Gastrocnemius medialis (tissue), 4 donors: Measurements from ENCODE around the gene COA5. TPM values are rescaled to one million over a fixed set of nuclear protein-coding genes. Genes with fewer than 3 reads are reported as not detected.

ENCODE experiments used
- ATAC-seq, 2 donors: fragments of 150-250 bp; one replicate each; pipeline ENCODE4 v1.9.1; 2016
- DNase-seq, 2 donors: peaks; one replicate each; pipeline ENCODE4 v3.0.0-alpha.2; 2019
- H3K27ac ChIP-seq, 4 donors: fragments of 200-600 bp; sonication (generic); 1 replicate in 1 of 4; 2 replicates in 3 of 4; pipeline ENCODE4 v1.5.1; 2016 to 2018; ENCODE audit warnings: mild to moderate bottlenecking in 2 of 4, moderate library complexity in 1 of 4
- H3K27me3 ChIP-seq, 3 donors: fragments of 200-600 bp; sonication (generic) in 2 of 3; 1 replicate in 1 of 3; 2 replicates in 2 of 3; pipeline versions ENCODE4 v1.5.1 to v1.6.0; 2016 to 2019; ENCODE audit warnings: mild to moderate bottlenecking in 1 of 3, moderate library complexity in 1 of 3
- H3K36me3 ChIP-seq, 2 donors: fragments of 200-600 bp; sonication (generic) in 1 of 2; one replicate each; pipeline ENCODE4 v1.5.1; 2017 to 2018
- H3K4me1 ChIP-seq, 2 donors: fragments of 200-600 bp; sonication (generic) in 1 of 2; one replicate each; pipeline ENCODE4 v1.5.1; 2016 to 2017; ENCODE audit warnings: mild to moderate bottlenecking in 2 of 2
- H3K4me3 ChIP-seq, 4 donors: fragments of 200-600 bp; sonication (generic) in 3 of 4; 1 replicate in 1 of 4; 2 replicates in 3 of 4; pipeline ENCODE4 v1.5.1; 2016 to 2019; ENCODE audit warnings: mild to moderate bottlenecking in 2 of 4
- H3K9me3 ChIP-seq, 3 donors: fragments of 200-600 bp; sonication (generic) in 2 of 3; 1 replicate in 1 of 3; 2 replicates in 2 of 3; pipeline ENCODE4 v1.5.1; 2016 to 2019
- POLR2A ChIP-seq, 2 donors: fragments of 450-650 bp; IDR thresholded peaks; one replicate each; pipeline ENCODE4 v1.6.1; 2017; ENCODE audit warnings: antibody characterized with exemption in 2 of 2, mild to moderate bottlenecking in 2 of 2, moderate library complexity in 2 of 2
- in situ Hi-C, 4 donors: fragments of 200-750 bp; cut with MboI; loops; one replicate each; pipeline versions ENCODE4 v1.15.0 to v1.8.0; 2017; ENCODE audit warnings: low sequenced_read_pairs in 4 of 4
- intact Hi-C: fragments of 100-400 bp; cut with DNase I; formaldehyde crosslinking; loops from one replicate; pipeline ENCODE4 v1.15.1; 2023; ENCODE audit warnings: low total_unique reads
- total RNA-seq, 4 donors: library from RNA; depleted of rRNA; stranded (reverse); fragments of >200 nt; gene quantifications; one replicate each; pipeline versions ENCODE4 v1.1.0 to v1.2.3, GENCODE V29; 2016
- TF ChIP-seq, protein P1 (sequence below), 5 experiments: fragments of 450-650 bp in 3 of 5; fragments of 200-600 bp in 2 of 5; sonication (generic) in 2 of 5; IDR thresholded peaks in 4 of 5; conservative IDR thresholded peaks in 1 of 5; 1 replicate in 4 of 5; 2 replicates in 1 of 5; pipeline ENCODE4 v1.5.1; 2016 to 2019; ENCODE audit warnings: antibody characterized with exemption in 5 of 5, mild to moderate bottlenecking in 3 of 5, moderate library complexity in 3 of 5

Gene COA5
- total RNA-seq, 4 donors from 2014 or later: 26.1 to 45.1 (median 31.0) TPM

DNA sequence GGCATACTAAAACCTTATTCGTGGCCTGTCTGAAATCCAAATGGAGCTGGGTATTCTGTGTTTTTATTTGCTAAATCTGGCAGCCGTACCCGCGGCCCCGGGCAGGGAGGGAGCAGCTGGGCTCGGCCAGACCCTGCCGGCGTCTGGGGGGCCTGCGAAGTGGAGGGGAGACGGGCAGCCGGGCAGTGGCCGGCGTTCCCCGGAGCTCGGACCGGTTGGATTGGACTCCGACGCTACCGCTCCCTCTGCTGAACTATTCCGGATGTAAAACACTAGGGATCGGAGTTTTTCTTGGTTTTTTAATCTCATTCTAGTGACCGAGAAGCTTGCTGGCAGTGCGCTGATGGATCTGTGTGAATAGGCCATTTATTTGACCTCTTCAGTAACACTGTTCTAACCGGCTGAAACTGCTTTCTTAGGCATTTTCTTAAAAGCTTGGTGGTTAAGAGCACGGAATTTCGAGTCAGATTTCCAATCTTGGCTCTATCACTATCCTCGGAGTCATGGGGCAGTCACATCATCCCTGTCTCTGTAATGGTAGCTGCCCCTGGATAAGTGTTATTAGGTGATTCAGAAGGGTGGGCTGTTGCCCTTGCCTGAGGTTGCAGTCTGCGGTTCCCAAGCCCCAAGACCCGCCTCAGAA, 771 bp upstream of the COA5 start:
- intact Hi-C loops (loop anchor here (1.0 to 10.0 kb wide), 7 partner anchors 122 to 883 kb away; partner anchors contain the start of genes LIPT1, MGAT4A, MITD1 and MRPL30), in situ Hi-C loops (loop anchor here in 1 of 4 donors (10.0 to 25.0 kb wide), 2 partner anchors 194 to 578 kb away; partner anchors contain the start of genes MITD1 and MRPL30)
- no peak for DNase-seq
- H3K27ac ChIP-seq: peak overlapping the region; percentile 91 to 97 (median 94)
- H3K9me3 ChIP-seq: no peaks in the 10 kb centered on the region
- peaks cover 50 to 58% of the 10 kb centered on the region in 2 donors for H3K4me1 ChIP-seq
- no peaks in the 10 kb centered on the region for H3K27me3 ChIP-seq
- no peak for TF ChIP-seq POLR2A (IDR thresholded peaks at IDR 0.05)
- TF ChIP-seq, protein P1, sequence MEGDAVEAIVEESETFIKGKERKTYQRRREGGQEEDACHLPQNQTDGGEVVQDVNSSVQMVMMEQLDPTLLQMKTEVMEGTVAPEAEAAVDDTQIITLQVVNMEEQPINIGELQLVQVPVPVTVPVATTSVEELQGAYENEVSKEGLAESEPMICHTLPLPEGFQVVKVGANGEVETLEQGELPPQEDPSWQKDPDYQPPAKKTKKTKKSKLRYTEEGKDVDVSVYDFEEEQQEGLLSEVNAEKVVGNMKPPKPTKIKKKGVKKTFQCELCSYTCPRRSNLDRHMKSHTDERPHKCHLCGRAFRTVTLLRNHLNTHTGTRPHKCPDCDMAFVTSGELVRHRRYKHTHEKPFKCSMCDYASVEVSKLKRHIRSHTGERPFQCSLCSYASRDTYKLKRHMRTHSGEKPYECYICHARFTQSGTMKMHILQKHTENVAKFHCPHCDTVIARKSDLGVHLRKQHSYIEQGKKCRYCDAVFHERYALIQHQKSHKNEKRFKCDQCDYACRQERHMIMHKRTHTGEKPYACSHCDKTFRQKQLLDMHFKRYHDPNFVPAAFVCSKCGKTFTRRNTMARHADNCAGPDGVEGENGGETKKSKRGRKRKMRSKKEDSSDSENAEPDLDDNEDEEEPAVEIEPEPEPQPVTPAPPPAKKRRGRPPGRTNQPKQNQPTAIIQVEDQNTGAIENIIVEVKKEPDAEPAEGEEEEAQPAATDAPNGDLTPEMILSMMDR (IDR thresholded peaks at IDR 0.05 in 4 of 5, conservative IDR thresholded peaks at IDR 0.05 in 1 of 5): no peak
- peak overlapping the region; percentile 70 to 90 (median 86) for H3K4me3 ChIP-seq
- peaks cover 0 to 43% of the 10 kb centered on the region in 2 donors for H3K36me3 ChIP-seq
- peak in 1 of 2 donors; percentile 19 for ATAC-seq

DNA sequence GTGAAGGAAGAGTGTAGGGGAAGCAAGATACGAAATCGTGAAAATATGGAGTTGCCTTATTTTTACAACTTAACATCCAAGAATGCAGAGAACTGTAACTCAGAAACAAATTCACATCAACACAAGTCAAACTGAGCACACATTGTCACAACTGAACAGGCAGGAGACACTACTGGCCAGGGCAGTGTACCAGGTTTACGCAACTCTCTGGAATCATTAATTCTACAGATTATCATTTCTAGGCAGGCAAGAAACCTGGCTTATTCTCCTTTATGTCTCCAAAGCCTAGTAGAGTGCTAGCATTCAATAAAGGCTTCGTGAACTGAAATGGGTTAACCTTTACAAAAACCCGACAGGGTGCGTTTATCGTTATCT, 584 bp downstream of the COA5 start:
- in situ Hi-C loops (loop anchor here in 1 of 4 donors (10.0 to 25.0 kb wide), 2 partner anchors 193 to 580 kb away; partner anchors contain the start of genes MITD1 and MRPL30), intact Hi-C loops (loop anchor here (1.0 to 10.0 kb wide), 7 partner anchors 123 to 885 kb away; partner anchors contain the start of genes LIPT1, MGAT4A, MITD1 and MRPL30)
- no peaks in the 10 kb centered on the region for H3K27me3 ChIP-seq
- H3K9me3 ChIP-seq: no peaks in the 10 kb centered on the region
- peak overlapping the region; percentile 91 to 97 (median 94) for H3K27ac ChIP-seq
- ATAC-seq: peak; percentile 34 to 51
- H3K4me3 ChIP-seq: peak overlapping the region; percentile 70 to 90 (median 86)
- peaks cover 0 to 39% of the 10 kb centered on the region in 2 donors for H3K36me3 ChIP-seq
- no peak for DNase-seq
- peaks cover 53 to 59% of the 10 kb centered on the region in 2 donors for H3K4me1 ChIP-seq
- TF ChIP-seq POLR2A (IDR thresholded peaks at IDR 0.05): no peak
- TF ChIP-seq, protein P1 (IDR thresholded peaks at IDR 0.05 in 4 of 5, conservative IDR thresholded peaks at IDR 0.05 in 1 of 5): no peak

DNA sequence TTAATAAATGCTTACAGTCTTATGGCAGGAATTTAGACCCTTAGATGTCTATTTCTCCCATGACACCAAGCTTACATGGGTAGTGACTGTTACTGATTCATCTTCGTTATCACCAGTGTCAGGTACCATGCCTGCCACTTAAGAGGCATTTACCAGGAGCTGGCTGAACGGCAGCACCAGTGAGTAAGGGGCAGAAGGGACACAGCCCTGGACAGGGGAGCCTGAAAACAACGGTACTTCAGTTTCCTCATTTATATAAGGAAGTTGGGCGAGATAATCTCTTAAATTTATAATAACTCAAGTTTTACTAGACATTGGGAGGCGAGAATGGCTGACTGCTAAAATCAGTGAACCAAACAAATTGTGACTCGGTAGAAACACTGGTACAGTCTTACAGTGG, 1.2 kb downstream of the COA5 start:
- Histone ChIP-seq H3K36me3 (peaks cover 0 to 39% of the 10 kb centered on the region in 2 donors), H3K4me1 (peaks cover 53 to 59% of the 10 kb centered on the region in 2 donors), H3K9me3 (no peaks in the 10 kb centered on the region), H3K27ac (peak overlapping the region; percentile 91 to 97 (median 94)), H3K4me3 (peak overlapping the region; percentile 70 to 90 (median 86)), H3K27me3 (no peaks in the 10 kb centered on the region)
- no peak for TF ChIP-seq POLR2A (IDR thresholded peaks at IDR 0.05)
- TF ChIP-seq, protein P1 (IDR thresholded peaks at IDR 0.05 in 4 of 5, conservative IDR thresholded peaks at IDR 0.05 in 1 of 5): no peak
- no peak for DNase-seq
- intact Hi-C loops: loop anchor here (5.0 to 10.0 kb wide), 4 partner anchors 192 to 885 kb away; partner anchors contain the start of genes LIPT1, REV1 and TSGA10
- no peak for ATAC-seq
- in situ Hi-C loops: loop anchor here in 1 of 4 donors (10.0 to 25.0 kb wide), 2 partner anchors 192 to 580 kb away; partner anchors contain the start of genes MITD1 and MRPL30

DNA sequence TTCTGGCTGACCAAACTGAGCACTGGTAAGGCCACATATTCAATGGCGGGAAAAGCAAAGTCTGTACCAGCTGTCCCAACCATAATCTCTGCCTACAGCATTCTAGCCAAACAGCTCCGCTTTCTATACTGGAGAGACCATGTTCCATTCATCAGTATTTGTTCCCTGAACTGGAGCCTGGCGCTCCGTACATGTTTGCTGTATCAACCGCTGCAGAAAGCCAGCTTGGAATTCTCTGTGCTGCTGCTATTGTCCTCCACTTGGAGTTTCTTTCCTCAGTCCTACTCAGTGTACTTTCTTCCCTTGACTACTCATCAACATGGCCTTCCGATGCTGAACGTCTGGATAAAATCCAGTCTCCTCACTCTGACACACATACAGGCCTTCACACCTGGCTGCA, 1.9 kb downstream of the COA5 start:
- Histone ChIP-seq H3K36me3 (peaks cover 0 to 40% of the 10 kb centered on the region in 2 donors), H3K9me3 (no peaks in the 10 kb centered on the region), H3K4me1 (peaks cover 53 to 54% of the 10 kb centered on the region in 2 donors), H3K27ac (peak overlapping the region in 2 of 4 donors; percentile 94 to 97), H3K27me3 (no peaks in the 10 kb centered on the region), H3K4me3 (peak overlapping the region in 2 of 4 donors; percentile 82 to 90)
- TF ChIP-seq POLR2A (IDR thresholded peaks at IDR 0.05): no peak
- TF ChIP-seq, protein P1 (IDR thresholded peaks at IDR 0.05 in 4 of 5, conservative IDR thresholded peaks at IDR 0.05 in 1 of 5): no peak
- DNase-seq: no peak
- no peak for ATAC-seq
- intact Hi-C loops (loop anchor here (5.0 to 10.0 kb wide), 4 partner anchors 192 to 886 kb away; partner anchors contain the start of genes LIPT1, REV1 and TSGA10), in situ Hi-C loops (loop anchor here in 1 of 4 donors (10.0 to 25.0 kb wide), 2 partner anchors 192 to 581 kb away; partner anchors contain the start of genes MITD1 and MRPL30)
